ENCODE measurements around the gene DNMT1. TPM values are rescaled to one million over a fixed set of nuclear protein-coding genes. Genes with fewer than 3 reads are reported as not detected.

DNMT1 gene
- polyA plus RNA-seq, 1 donor from 2014 or later = 58.4 TPM

DNA sequence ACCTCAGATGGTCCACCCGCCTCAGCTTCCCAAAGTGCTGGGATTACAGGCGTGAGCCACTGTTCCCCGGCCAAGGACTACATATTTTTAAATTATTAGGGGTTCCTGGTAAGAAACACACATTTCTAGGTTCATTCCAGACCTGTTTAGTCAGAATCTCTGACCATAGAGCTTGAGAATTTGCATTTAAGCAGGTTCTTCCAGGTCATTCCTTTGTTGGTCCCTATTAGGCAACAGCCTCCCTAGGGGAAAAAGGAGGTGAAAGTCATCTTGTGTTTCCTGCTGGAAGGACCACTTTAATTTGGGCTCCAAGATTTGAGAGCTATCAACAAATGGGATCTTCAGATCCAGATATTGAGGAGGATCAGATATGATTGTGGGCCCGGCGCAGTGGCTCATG is 20.0 kb upstream of the DNMT1 start:
- Histone ChIP-seq H3K79me2 (replicated peaks; ENCODE audit: insufficient read depth, low read length) (no peaks in the 10 kb centered on the region), H4K20me1 (ENCODE audit: insufficient read depth) (no peaks in the 10 kb centered on the region), H3K27me3 (ENCODE audit: insufficient read depth, low read depth, low read length) (no peaks in the 10 kb centered on the region), H3F3A (ENCODE audit: insufficient read depth, low read length, poor library complexity, severe bottlenecking) (no peaks in the 10 kb centered on the region), H3K9me3 (ENCODE audit: low read length) (no peaks in the 10 kb centered on the region), H3K36me3 (ENCODE audit: insufficient read depth, low read length) (no peaks in the 10 kb centered on the region), H3K27ac (ENCODE audit: low read length) (no peak overlapping the region), H2AFZ (ENCODE audit: low read depth, low read length) (no peak overlapping the region), H3K9ac (ENCODE audit: low read length) (no peak overlapping the region), H3K9me2 (ENCODE audit: insufficient read depth, low read length) (no peaks in the 10 kb centered on the region), H3K4me2 (ENCODE audit: low read length) (no peak overlapping the region), H3K4me3 (ENCODE audit: low read length) (no peak overlapping the region)
- TF ChIP-seq EP300 (conservative IDR thresholded peaks at IDR 0.05; ENCODE audit: poor library complexity, severe bottlenecking) = no peak
- TF ChIP-seq, protein P1, sequence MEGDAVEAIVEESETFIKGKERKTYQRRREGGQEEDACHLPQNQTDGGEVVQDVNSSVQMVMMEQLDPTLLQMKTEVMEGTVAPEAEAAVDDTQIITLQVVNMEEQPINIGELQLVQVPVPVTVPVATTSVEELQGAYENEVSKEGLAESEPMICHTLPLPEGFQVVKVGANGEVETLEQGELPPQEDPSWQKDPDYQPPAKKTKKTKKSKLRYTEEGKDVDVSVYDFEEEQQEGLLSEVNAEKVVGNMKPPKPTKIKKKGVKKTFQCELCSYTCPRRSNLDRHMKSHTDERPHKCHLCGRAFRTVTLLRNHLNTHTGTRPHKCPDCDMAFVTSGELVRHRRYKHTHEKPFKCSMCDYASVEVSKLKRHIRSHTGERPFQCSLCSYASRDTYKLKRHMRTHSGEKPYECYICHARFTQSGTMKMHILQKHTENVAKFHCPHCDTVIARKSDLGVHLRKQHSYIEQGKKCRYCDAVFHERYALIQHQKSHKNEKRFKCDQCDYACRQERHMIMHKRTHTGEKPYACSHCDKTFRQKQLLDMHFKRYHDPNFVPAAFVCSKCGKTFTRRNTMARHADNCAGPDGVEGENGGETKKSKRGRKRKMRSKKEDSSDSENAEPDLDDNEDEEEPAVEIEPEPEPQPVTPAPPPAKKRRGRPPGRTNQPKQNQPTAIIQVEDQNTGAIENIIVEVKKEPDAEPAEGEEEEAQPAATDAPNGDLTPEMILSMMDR (IDR thresholded peaks at IDR 0.05; ENCODE audit: poor library complexity, severe bottlenecking) = no peak
- TF ChIP-seq MXI1 (conservative IDR thresholded peaks at IDR 0.05; ENCODE audit: poor library complexity, severe bottlenecking) = no peak
- no peak for TF ChIP-seq REST (IDR thresholded peaks at IDR 0.05; ENCODE audit: borderline replicate concordance)
- TF ChIP-seq EZH2 (IDR thresholded peaks at IDR 0.05; ENCODE audit: borderline replicate concordance, insufficient read depth, low read length, poor library complexity, severe bottlenecking) = no peak
- no peak for TF ChIP-seq POLR2AphosphoS5 (IDR thresholded peaks at IDR 0.05)
- TF ChIP-seq RAD21 (conservative IDR thresholded peaks at IDR 0.05) = no peak
- no peak for TF ChIP-seq TAF1 (IDR thresholded peaks at IDR 0.05; ENCODE audit: low read depth)
- TF ChIP-seq SMC3 (conservative IDR thresholded peaks at IDR 0.05; ENCODE audit: poor library complexity) = no peak

GRCh38 chr19:10211691-10212090 is 16.9 kb upstream of the DNMT1 start:
- no peak overlapping the region for H2AFZ ChIP-seq (ENCODE audit: low read depth, low read length)
- no peak overlapping the region for H3K27ac ChIP-seq (ENCODE audit: low read length)
- H3K9me2 ChIP-seq (ENCODE audit: insufficient read depth, low read length) = no peaks in the 10 kb centered on the region
- no peak overlapping the region for H3K4me2 ChIP-seq (ENCODE audit: low read length)
- TF ChIP-seq POLR2AphosphoS5 (IDR thresholded peaks at IDR 0.05) (no peak), RAD21 (conservative IDR thresholded peaks at IDR 0.05) (no peak), EP300 (conservative IDR thresholded peaks at IDR 0.05; ENCODE audit: poor library complexity, severe bottlenecking) (no peak), REST (IDR thresholded peaks at IDR 0.05; ENCODE audit: borderline replicate concordance) (no peak)
- H4K20me1 ChIP-seq (ENCODE audit: insufficient read depth) = no peaks in the 10 kb centered on the region
- no peaks in the 10 kb centered on the region for H3K36me3 ChIP-seq (ENCODE audit: insufficient read depth, low read length)
- H3K9me3 ChIP-seq (ENCODE audit: low read length) = no peaks in the 10 kb centered on the region
- H3K79me2 ChIP-seq (replicated peaks; ENCODE audit: insufficient read depth, low read length) = no peaks in the 10 kb centered on the region
- no peak overlapping the region for H3K4me3 ChIP-seq (ENCODE audit: low read length)
- H3K27me3 ChIP-seq (ENCODE audit: insufficient read depth, low read depth, low read length) = no peaks in the 10 kb centered on the region
- H3F3A ChIP-seq (ENCODE audit: insufficient read depth, low read length, poor library complexity, severe bottlenecking) = no peaks in the 10 kb centered on the region
- no peak overlapping the region for H3K9ac ChIP-seq (ENCODE audit: low read length)
